Activated CD4-positive, CD25-positive, alpha-beta regulatory T cell treated with anti-CD3 and anti-CD28 coated beads, Interleukin-2, amount 50 U/mL, for 72 hours (primary cell): ENCODE measurements around the gene EFNA2.

Source experiments
- DNase-seq: peaks from one replicate; pipeline ENCODE4 v3.0.0; 2021

Gene EFNA2

GRCh38 chr19:1272423-1273262, 13.0 kb upstream of the EFNA2 start:
- no peak for DNase-seq

- no peak for DNase-seq
Measured at GRCh38 chr19:1273263-1274041, 12.2 kb upstream of the EFNA2 start.

GRCh38 chr19:1274081-1274851, 11.4 kb upstream of the EFNA2 start:
- DNase-seq, result no peak

GRCh38 chr19:1274852-1275259, 10.8 kb upstream of the EFNA2 start:
- no peak for DNase-seq

GRCh38 chr19:1275260-1275975, 10.3 kb upstream of the EFNA2 start, which contains the start of gene FAM174C:
Gene FAM174C, plus strand, starts transcription at chr19:1275530. Its CDS starts 20 bp downstream, at chr19:1275550.
- peak; percentile 92 for DNase-seq

- DNase-seq, result no peak
Measured at GRCh38 chr19:1275976-1276627, 9.6 kb upstream of the EFNA2 start.

GRCh38 chr19:1276628-1277022, 9.0 kb upstream of the EFNA2 start:
- DNase-seq, result no peak

GRCh38 chr19:1277061-1277460, 8.6 kb upstream of the EFNA2 start:
- DNase-seq, result no peak

GRCh38 chr19:1278074-1278473, 7.6 kb upstream of the EFNA2 start:
- no peak for DNase-seq

- DNase-seq, result no peak
Measured at GRCh38 chr19:1278713-1279660, 6.7 kb upstream of the EFNA2 start.

- peak; percentile 79 for DNase-seq
Measured at GRCh38 chr19:1279782-1280341, 5.8 kb upstream of the EFNA2 start.

GRCh38 chr19:1280636-1281568, 4.8 kb upstream of the EFNA2 start:
- no peak for DNase-seq

- DNase-seq, result no peak
Measured at GRCh38 chr19:1281569-1282287, 3.9 kb upstream of the EFNA2 start.

- DNase-seq, result no peak
Measured at GRCh38 chr19:1282588-1283206, 3.0 kb upstream of the EFNA2 start.

GRCh38 chr19:1283207-1283916, 2.3 kb upstream of the EFNA2 start:
- no peak for DNase-seq

GRCh38 chr19:1283917-1284292, 1.8 kb upstream of the EFNA2 start:
- no peak for DNase-seq

- no peak for DNase-seq
Measured at GRCh38 chr19:1284293-1284978, 1.2 kb upstream of the EFNA2 start.
